CD4-positive, alpha-beta T cell treated with Interleukin-6 at 100 ng/mL for 8 hours (primary cell): Measurements from ENCODE around the gene MORF4L1.
A peak's percentile ranks its signal among the peaks of the same experiment; 100 is the strongest.
"Not testable (repeated sequence)": the region's sequence is repeated elsewhere in the genome, so short reads cannot be mapped to it uniquely, and the experiment has no call there.

Source experiments
- DNase-seq: peaks from one replicate; pipeline ENCODE4 v3.0.0-alpha.2; 2020; ENCODE audit warnings: mixed read lengths, low spot score

MORF4L1 gene

GRCh38 chr15:78927077-78927790 lies 54.5 kb downstream of the MORF4L1 start:
- no peak for DNase-seq

- DNase-seq: not testable (repeated sequence)
Observed at GRCh38 chr15:78928176-78928575, 55.5 kb downstream of the MORF4L1 start.

GRCh38 chr15:78928616-78929093 lies 56.0 kb downstream of the MORF4L1 start:
- no peak for DNase-seq

DNA sequence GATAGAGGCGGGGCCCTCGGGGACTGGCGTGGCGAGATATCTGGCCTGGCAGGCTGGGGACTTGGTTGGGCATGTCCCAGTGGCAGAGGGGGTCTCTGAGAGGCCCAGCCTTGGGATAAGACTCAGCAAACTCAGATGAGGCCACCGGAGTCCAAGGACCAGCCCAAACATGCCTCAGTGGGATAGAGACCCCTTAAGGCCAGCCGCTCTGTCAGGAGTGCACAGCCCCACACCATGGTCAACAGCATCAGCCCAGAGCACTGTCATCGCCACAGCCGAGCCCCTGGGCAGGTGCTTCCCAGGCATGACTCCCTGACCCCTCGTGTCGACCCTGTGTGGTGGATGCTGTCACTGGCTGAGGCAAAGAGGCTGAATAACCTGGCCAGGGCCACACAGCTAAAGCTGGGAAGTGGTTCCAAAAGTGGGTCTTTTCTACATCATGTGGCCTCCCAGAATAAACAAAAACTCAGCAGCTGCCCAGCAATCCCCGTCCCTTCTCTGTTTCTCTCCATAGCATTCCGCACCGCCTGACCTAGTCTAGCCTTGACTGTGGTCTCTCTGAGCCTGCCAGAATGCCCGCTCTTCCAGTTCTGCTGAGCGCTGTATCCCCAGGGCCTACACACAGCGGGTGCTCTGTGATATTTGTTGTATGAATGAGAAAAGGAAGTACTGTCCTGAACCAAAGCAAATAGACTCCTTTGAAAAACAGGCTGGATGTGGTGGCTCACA lies 57.0 kb downstream of the MORF4L1 start:
- no peak for DNase-seq

DNA sequence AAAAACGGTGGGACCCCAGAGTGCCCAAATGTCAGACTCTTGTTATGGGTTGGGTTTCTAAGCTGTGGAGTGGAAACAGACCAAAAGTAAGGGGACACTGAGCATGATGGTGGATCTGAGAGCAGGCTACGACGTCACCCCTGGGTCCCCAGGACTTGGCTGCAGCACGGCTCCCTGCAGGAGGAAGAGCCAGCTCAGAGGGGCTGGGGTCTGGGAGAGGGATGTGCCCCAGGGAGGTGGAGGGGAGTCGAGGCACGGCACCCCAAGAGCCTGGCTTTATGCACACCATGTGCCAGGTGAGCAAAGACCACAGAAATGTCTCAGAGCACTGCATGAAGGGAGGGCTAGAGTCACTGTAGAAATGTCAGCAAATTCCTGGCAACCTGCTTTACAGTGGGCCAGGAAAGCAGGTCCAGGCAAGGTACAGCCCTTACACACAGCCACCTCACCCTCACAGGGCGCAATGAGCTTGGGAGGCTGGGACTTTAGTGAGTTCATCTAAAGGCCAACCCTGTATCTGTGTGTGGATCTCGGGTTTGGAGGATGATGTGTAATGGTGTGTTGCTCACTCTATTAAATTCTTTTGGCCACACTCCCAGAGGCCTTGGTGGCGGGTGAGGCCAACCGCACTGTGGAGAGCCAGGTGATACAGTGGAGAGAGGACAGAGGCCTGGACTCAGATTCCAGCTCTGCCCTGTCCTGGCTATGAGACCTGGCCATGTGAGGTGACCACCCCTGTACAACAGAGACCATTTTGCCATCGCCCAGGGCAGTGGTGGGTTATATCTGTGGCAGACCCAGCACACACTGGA lies 58.1 kb downstream of the MORF4L1 start:
- no peak for DNase-seq

DNA sequence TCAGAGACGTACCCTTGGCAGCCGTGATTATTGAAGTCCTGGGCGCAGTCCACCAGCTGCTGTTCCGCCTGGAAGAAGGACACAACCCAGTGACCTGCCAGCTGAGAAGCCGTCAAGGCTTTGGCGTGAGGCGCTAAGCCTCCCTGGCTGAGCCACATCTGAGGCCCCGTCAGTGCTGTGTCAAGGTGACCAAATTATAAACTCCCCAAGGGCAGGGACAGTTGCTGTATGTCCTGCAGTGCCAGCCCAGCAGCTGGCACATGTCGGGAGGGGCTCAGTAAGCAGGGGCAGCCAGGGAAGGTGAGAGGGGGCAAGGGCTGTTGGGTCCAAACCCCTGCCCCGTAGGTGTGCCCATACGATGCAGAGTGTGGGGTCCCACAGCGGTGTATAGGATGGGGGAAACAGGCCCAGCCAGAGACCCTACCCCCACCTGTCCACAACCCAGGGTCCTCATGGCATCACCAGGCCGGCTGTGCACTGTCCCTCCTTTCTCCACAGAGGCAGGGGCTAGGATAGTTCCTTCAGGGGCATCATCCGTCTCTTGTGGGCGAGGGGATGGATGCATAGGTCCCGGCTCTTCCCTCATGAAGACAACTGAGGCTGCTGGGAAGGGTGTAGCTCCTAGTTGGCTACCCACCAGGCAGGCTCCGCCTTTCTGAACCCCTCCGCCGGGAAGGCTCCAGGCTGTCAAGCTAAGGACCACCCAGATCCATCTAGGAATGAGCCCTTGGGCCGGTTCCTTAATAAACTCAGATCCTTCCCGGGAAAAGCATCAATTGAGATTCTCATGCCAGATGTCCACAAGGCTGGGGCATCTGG lies 59.0 kb downstream of the MORF4L1 start:
- DNase-seq: no peak

GRCh38 chr15:78932258-78932808 lies 59.6 kb downstream of the MORF4L1 start:
- no peak for DNase-seq

- no peak for DNase-seq
Observed at GRCh38 chr15:78933187-78933822, 60.6 kb downstream of the MORF4L1 start.

GRCh38 chr15:78933823-78934654 lies 61.3 kb downstream of the MORF4L1 start:
- no peak for DNase-seq

DNA sequence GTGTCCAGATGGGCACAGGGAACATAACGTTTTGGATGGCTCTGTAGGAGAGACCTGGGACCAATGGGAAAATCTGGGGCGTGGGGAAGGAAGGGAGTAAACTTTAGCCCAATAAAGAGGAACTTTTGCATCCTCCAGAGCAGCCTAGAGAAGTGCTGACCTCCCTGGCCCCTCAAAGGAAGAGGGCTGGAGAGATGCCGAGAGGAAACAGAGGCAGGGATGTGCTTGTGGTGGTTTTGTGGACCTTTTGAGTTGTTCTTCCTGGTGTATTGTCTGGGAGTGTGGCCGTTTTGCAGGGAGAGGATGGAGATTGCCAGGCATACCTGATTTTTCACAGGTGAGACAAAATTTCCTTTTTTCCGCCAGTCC lies 61.9 kb downstream of the MORF4L1 start:
- DNase-seq: no peak

GRCh38 chr15:78937132-78937739 lies 64.5 kb downstream of the MORF4L1 start:
- DNase-seq: no peak

DNA sequence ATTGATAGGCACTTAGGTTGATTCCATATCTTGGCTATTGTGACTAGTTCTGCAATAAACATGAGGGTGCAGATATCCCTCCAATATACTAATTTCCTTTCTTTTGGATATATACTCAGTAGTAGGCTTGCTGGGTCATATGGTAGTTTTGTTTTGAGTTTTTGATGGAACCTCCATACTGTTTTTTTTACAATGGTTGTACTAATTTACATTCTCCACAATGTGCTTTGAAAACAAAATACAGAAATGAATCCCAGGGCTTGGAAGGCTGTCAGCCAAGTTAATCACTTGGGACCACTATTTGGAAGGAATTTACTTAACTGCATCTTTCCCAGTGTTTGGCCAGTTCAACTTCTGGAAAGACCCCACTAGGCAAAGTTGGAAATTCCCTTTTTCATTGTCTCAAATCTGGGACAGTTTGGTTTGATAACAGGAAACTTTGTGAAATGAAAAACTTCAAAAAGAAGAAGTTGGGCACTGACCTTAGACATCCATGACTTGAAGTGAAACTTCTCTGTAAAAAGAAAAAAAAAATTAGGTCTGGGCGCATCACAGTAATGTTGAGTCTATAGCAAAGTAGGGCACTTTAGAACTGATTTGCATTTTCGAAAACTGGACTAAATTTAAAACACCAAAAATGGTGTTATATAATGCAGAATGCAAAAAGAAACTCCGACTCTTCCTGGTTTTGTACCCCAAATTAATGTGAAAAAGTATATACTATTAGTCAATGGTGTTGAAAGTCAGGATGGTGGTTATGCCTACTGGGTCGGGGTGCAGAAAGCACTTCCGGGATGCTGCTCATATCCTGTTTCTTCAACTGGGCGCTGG lies 66.2 kb downstream of the MORF4L1 start:
- DNase-seq: peak; percentile 43

GRCh38 chr15:78942741-78943140 lies 70.1 kb downstream of the MORF4L1 start:
- no peak for DNase-seq

DNA sequence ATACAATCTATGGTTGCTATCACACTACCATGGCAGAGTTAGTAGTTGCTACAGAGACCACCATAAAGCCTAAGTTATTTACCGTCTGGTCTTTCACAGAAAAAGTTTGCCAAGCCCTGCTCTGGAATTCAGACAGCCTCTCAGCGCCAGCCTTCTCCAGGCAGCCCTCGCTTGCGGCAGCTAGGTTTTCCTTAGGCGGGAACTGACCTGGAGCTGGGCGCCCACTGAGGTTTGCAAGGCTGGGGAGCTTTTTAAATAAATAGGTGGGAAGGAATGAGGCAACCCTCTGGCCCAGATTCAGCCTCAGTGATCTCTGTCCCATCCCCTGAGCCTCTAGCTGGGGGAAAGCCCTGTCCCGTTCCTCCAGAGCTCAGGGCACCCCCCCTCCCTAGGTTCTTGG lies 71.0 kb downstream of the MORF4L1 start:
- no peak for DNase-seq

DNA sequence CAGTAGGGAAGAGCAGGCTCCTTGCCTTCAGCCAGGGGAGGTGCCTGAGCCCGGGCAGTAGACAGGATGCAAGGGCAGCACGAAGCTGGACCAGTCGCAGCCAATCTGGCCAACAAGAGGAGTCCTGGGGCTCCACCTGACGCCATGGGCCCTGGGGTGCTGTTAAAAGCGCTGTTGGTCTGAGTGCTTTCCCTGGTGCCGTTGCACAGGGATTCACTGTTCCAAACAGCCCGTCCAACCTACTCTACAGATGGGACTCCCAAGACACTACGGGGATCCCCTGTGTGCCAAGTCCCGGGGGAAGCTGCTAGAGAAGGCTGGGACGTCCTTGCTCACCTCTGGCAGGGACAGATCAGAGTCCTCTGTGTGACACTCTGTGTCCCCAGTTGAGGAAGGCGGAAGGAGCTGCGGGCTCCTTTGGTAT lies 71.5 kb downstream of the MORF4L1 start:
- no peak for DNase-seq

GRCh38 chr15:78944669-78945407 lies 72.1 kb downstream of the MORF4L1 start, which contains the start of gene CTSH:
TSS of gene CTSH (minus strand) at chr15:78945046. CDS start at chr15:78944981, 65 bp downstream.
- peak; percentile 77 for DNase-seq

DNA sequence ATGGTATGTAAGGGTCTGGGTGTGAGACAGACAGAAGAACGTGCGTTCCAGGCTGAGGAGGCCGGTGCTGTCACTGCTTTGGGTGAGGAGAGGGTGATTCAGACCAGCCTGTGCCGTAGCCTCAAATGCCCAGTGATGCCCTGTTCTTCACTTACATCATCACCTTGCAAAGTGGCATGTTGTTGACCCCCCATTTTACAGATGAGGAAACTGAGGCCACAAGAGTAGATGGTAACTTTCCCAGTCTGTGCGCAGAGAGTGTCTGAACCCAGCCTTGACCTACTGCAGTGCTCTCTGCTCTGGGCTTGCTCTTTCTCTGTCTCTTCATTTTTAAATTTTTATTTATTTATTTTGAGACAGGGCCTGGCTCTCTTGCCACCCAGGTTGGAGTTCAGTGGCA lies 73.8 kb downstream of the MORF4L1 start:
- DNase-seq: no peak

GRCh38 chr15:78947506-78947905 lies 74.8 kb downstream of the MORF4L1 start:
- no peak for DNase-seq
